PFSK-1 (cell line): ENCODE data around the gene PIANP.

Source experiments
- FOXP2 ChIP-seq: optimal IDR thresholded peaks from 2 replicates; pipeline ENCODE3; 2011; ENCODE audit warnings: borderline replicate concordance, control low read depth, inconsistent platforms; ENCODE audit not compliant: insufficient read depth; ENCODE audit errors: extremely low read length, extremely low read depth
- POLR2AphosphoS5 ChIP-seq: IDR thresholded peaks from 2 replicates; pipeline ENCODE4 v1.6.1; 2012; ENCODE audit warnings: low read depth, mild to moderate bottlenecking, control low read depth, low read length, moderate library complexity
- REST ChIP-seq, 2 experiments: IDR thresholded peaks; 2 replicates each; pipeline versions ENCODE4 v1.6.1 to v1.8.0; 2011 to 2012; ENCODE audit warnings: low read depth in 2 of 2, low read length in 2 of 2, control low read depth in 1 of 2, inconsistent platforms in 1 of 2, mild to moderate bottlenecking in 1 of 2, moderate library complexity in 1 of 2; ENCODE audit not compliant: insufficient read depth in 1 of 2
- SIN3A ChIP-seq: IDR thresholded peaks from 2 replicates; pipeline ENCODE4 v1.6.1; 2012; ENCODE audit warnings: mild to moderate bottlenecking, low read length, moderate library complexity, borderline replicate concordance; ENCODE audit not compliant: insufficient read depth
- TAF1 ChIP-seq: IDR thresholded peaks from 2 replicates; pipeline ENCODE4 v1.6.1; 2012; ENCODE audit warnings: low read length, control low read depth, borderline replicate concordance; ENCODE audit not compliant: insufficient read depth

Gene PIANP

GRCh38 chr12:6676962-6677361 is 23.7 kb downstream of the PIANP start:
- TF ChIP-seq POLR2AphosphoS5 (no peak), SIN3A (no peak), TAF1 (no peak), REST (IDR thresholded peaks at IDR 0.05; ENCODE audit: insufficient read depth in 1 of 2, low read depth in 2 of 2, low read length in 2 of 2) (no peak), FOXP2 (no peak)

- TF ChIP-seq TAF1 (no peak), REST (IDR thresholded peaks at IDR 0.05; ENCODE audit: insufficient read depth in 1 of 2, low read depth in 2 of 2, low read length in 2 of 2) (no peak), SIN3A (no peak), FOXP2 (no peak), POLR2AphosphoS5 (no peak)
Observed at GRCh38 chr12:6672143-6672542, 28.5 kb downstream of the PIANP start.

GRCh38 chr12:6667559-6668210 is 32.9 kb downstream of the PIANP start:
- no peak for TF ChIP-seq SIN3A
- no peak for TF ChIP-seq TAF1
- TF ChIP-seq POLR2AphosphoS5 = no peak
- TF ChIP-seq FOXP2 = no peak
- no peak for TF ChIP-seq REST (IDR thresholded peaks at IDR 0.05; ENCODE audit: insufficient read depth in 1 of 2, low read depth in 2 of 2, low read length in 2 of 2)

- TF ChIP-seq TAF1 = no peak
- TF ChIP-seq SIN3A = no peak
- TF ChIP-seq POLR2AphosphoS5 = no peak
- no peak for TF ChIP-seq FOXP2
- no peak for TF ChIP-seq REST (IDR thresholded peaks at IDR 0.05; ENCODE audit: insufficient read depth in 1 of 2, low read depth in 2 of 2, low read length in 2 of 2)
Observed at GRCh38 chr12:6666211-6666610, 34.4 kb downstream of the PIANP start.

- TF ChIP-seq REST (IDR thresholded peaks at IDR 0.05; ENCODE audit: insufficient read depth in 1 of 2, low read depth in 2 of 2, low read length in 2 of 2) = no peak
- no peak for TF ChIP-seq TAF1
- TF ChIP-seq POLR2AphosphoS5 = peak; percentile 19; the same call in 1 of the 2 replicates
Observed at GRCh38 chr12:6664902-6665301, 35.7 kb downstream of the PIANP start.
